Tibial nerve (tissue), 4 donors: ENCODE data around the gene WDR77. TPM values are rescaled to one million over a fixed set of nuclear protein-coding genes. Genes with fewer than 3 reads are reported as not detected.

ENCODE experiments used
- DNase-seq, 2 donors: peaks; one replicate each; pipeline ENCODE4 v3.0.0-alpha.2; 2019; ENCODE audit warnings: low spot score in 2 of 2
- H3K27ac ChIP-seq, 4 donors: fragments of 200-600 bp; sonication (generic) in 3 of 4; one replicate each; pipeline ENCODE4 v1.5.1; 2017 to 2019; ENCODE audit warnings: mild to moderate bottlenecking in 1 of 4
- H3K27me3 ChIP-seq, 2 donors: fragments of 200-600 bp; sonication (generic) in 1 of 2; one replicate each; pipeline versions ENCODE4 v1.5.1 to v1.6.0; 2017 to 2019
- H3K36me3 ChIP-seq, 3 donors: fragments of 200-600 bp; sonication (generic); one replicate each; pipeline ENCODE4 v1.5.1; 2018 to 2019
- H3K4me1 ChIP-seq, 4 donors: fragments of 200-600 bp; sonication (generic) in 3 of 4; one replicate each; pipeline ENCODE4 v1.5.1; 2017 to 2019
- H3K4me3 ChIP-seq, 4 donors: fragments of 200-600 bp; sonication (generic) in 3 of 4; one replicate each; pipeline ENCODE4 v1.5.1; 2017 to 2019; ENCODE audit warnings: mild to moderate bottlenecking in 1 of 4, moderate library complexity in 1 of 4
- H3K9me3 ChIP-seq, 4 donors: fragments of 200-600 bp; sonication (generic) in 3 of 4; one replicate each; pipeline ENCODE4 v1.5.1; 2017 to 2019
- EP300 ChIP-seq, 2 donors: sonication (generic); formaldehyde crosslinking; IDR thresholded peaks; one replicate each; pipeline ENCODE4 v1.6.1; 2017; ENCODE audit warnings: antibody characterized with exemption in 2 of 2, mild to moderate bottlenecking in 1 of 2
- POLR2A ChIP-seq, 2 donors: fragments of 450-650 bp; IDR thresholded peaks; one replicate each; pipeline ENCODE4 v1.6.1; 2017; ENCODE audit warnings: antibody characterized with exemption in 2 of 2, mild to moderate bottlenecking in 2 of 2, moderate library complexity in 2 of 2
- WGBS, 2 donors: methylation state at CpG; one replicate each; pipeline ENCODE4 v1.1.5; 2018; 5-methylcytosine and 5-hydroxymethylcytosine counted together
- total RNA-seq, 4 donors: library from RNA; depleted of rRNA; stranded (reverse); fragments of >200 nt; gene quantifications; one replicate each; pipeline ENCODE4 v1.1.0, GENCODE V29; 2016
- TF ChIP-seq, protein P1 (sequence below), 5 experiments: fragments of 200-600 bp in 3 of 5; fragments of 450-650 bp in 2 of 5; sonication (generic) in 3 of 5; IDR thresholded peaks; one replicate each; pipeline ENCODE4 v1.5.1; 2016 to 2019; ENCODE audit warnings: antibody characterized with exemption in 5 of 5, mild to moderate bottlenecking in 3 of 5, moderate library complexity in 2 of 5

WDR77 gene
- total RNA-seq, 4 donors from 2014 or later = 20.8 to 38.1 (median 30.4) TPM

DNA sequence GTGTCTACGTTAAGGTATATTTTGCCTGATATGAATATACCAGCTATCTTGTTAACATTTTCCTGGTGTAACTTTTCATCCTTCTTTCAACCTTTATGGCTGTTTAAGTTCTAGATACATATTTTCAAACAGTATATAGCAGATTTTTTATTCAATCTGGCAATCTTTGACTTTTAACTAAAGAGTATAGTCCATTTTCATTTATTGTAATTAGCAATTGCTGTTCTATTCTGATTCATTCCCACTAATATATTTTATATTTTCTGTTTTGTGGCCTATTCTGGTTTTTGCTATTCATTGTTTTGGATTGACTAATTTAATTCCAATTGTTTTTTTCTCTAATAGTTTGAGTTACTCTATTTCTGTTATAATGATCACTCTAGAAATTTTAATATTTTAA, 17.4 kb upstream of the WDR77 start:
- TF ChIP-seq EP300 (IDR thresholded peaks at IDR 0.05) = no peak
- no peak for TF ChIP-seq POLR2A (IDR thresholded peaks at IDR 0.05)
- TF ChIP-seq, protein P1, sequence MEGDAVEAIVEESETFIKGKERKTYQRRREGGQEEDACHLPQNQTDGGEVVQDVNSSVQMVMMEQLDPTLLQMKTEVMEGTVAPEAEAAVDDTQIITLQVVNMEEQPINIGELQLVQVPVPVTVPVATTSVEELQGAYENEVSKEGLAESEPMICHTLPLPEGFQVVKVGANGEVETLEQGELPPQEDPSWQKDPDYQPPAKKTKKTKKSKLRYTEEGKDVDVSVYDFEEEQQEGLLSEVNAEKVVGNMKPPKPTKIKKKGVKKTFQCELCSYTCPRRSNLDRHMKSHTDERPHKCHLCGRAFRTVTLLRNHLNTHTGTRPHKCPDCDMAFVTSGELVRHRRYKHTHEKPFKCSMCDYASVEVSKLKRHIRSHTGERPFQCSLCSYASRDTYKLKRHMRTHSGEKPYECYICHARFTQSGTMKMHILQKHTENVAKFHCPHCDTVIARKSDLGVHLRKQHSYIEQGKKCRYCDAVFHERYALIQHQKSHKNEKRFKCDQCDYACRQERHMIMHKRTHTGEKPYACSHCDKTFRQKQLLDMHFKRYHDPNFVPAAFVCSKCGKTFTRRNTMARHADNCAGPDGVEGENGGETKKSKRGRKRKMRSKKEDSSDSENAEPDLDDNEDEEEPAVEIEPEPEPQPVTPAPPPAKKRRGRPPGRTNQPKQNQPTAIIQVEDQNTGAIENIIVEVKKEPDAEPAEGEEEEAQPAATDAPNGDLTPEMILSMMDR (IDR thresholded peaks at IDR 0.05) = no peak
- H3K4me1 ChIP-seq = no peaks in the 10 kb centered on the region
- no peak overlapping the region for H3K27ac ChIP-seq
- H3K9me3 ChIP-seq = no peaks in the 10 kb centered on the region
- no peaks in the 10 kb centered on the region for H3K27me3 ChIP-seq
- 0% methylated on average over 1 of the region's 1 CpG for WGBS, 2 donors
- H3K4me3 ChIP-seq = no peak overlapping the region
- peaks cover 0 to 93% (median 3%) of the 10 kb centered on the region in 3 donors for H3K36me3 ChIP-seq
- DNase-seq = no peak

DNA sequence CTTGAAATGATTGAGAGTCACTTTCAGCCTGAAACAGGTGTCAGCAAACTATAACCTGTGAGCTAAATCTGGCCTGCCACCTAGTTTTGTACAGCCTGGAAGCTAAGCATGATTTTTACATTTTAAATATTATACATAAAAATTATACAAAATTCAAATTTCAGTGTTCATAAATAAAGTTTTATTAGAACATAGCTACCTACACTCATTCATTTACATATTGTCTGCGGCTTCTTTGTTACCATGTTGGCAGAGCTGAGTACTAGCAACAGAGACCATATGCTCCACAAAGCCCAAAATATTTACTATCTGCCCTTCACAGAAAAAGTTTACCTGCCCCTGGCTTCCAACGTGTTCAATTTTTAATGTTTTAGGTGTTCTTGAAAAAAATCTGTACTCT, 16.7 kb upstream of the WDR77 start:
- Histone ChIP-seq H3K4me1 (no peaks in the 10 kb centered on the region), H3K4me3 (no peak overlapping the region), H3K9me3 (no peaks in the 10 kb centered on the region), H3K36me3 (peaks cover 0 to 93% (median 8%) of the 10 kb centered on the region in 3 donors), H3K27me3 (no peaks in the 10 kb centered on the region), H3K27ac (no peak overlapping the region)
- no peak for DNase-seq
- WGBS, 2 donors = 94 to 98% methylated on average over 2 of the region's 2 CpGs
- TF ChIP-seq EP300 (IDR thresholded peaks at IDR 0.05) (no peak), POLR2A (IDR thresholded peaks at IDR 0.05) (no peak)
- TF ChIP-seq, protein P1 (IDR thresholded peaks at IDR 0.05) = no peak

DNA sequence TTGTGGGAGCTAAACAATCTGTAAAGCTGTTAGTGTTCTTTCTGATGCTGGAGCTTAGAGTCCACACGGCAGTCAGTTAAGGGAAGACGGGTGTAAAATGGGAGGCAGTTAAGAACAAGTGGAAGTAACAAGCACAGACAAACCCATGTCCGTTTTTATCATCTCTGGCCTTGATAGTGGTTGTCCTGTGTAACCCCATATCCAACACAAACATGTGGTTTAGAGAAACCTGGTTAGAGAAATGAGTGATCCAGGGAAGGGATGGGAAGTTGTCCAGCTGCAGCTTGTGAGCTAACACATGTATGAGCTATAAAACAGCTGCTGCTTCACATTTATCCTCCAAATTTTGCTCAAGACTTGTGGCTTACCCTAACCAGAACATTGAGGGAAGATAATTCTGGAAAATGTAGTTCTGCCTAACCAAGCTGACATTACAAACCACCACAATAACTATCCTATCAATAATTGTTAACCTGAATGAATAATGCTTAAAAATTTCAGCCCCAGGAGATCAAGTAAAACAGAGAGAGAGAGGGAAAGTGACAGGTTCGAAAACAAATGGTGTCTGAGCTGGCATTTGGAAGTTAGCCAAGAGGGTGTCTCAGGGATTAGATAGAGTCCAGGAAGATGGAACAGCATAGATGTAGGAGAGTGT, 14.1 kb upstream of the WDR77 start:
- Histone ChIP-seq H3K9me3 (no peaks in the 10 kb centered on the region), H3K27me3 (no peaks in the 10 kb centered on the region), H3K36me3 (peaks cover 0 to 91% (median 12%) of the 10 kb centered on the region in 3 donors), H3K4me3 (no peak overlapping the region), H3K4me1 (no peaks in the 10 kb centered on the region), H3K27ac (no peak overlapping the region)
- no peak for DNase-seq
- WGBS, 2 donors = 83 to 85% methylated on average over 4 of the region's 4 CpGs
- TF ChIP-seq, protein P1 (IDR thresholded peaks at IDR 0.05) = no peak

DNA sequence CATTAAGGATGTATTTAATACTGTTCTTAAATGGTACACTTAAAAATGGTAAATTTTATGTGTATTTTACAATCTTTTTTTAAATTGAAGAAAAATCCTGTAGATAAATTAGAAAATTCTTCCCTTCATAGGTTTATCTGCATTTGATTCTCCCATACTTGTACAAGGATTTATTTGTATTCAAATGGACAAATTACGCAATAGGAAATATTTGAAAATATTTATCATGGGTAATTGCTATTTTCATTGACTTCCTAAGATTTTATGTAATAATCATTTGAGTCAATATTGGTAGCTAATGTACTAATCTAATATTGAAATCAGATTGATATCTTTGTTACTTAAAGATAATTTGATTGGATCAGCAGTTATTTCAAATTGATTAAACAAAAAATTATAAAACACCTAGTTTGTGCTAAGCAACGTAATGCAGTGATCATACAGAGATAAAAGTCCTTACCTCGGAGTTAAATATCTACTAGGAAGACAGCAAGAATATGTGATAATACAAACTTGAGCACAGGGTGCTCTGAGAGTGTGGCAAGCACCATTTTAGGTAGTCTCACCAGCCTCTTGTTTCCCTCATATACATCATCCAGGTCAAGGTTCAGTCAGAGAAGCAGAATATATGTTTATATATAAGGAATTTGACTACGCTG, 13.4 kb upstream of the WDR77 start:
- 91 to 95% methylated on average over 4 of the region's 4 CpGs for WGBS, 2 donors
- TF ChIP-seq POLR2A (IDR thresholded peaks at IDR 0.05) (no peak), EP300 (IDR thresholded peaks at IDR 0.05) (no peak)
- TF ChIP-seq, protein P1 (IDR thresholded peaks at IDR 0.05) = no peak
- Histone ChIP-seq H3K36me3 (peaks cover 0 to 91% (median 14%) of the 10 kb centered on the region in 3 donors), H3K27me3 (no peaks in the 10 kb centered on the region), H3K4me3 (no peak overlapping the region), H3K9me3 (no peaks in the 10 kb centered on the region), H3K27ac (no peak overlapping the region), H3K4me1 (no peaks in the 10 kb centered on the region)
- DNase-seq = no peak

DNA sequence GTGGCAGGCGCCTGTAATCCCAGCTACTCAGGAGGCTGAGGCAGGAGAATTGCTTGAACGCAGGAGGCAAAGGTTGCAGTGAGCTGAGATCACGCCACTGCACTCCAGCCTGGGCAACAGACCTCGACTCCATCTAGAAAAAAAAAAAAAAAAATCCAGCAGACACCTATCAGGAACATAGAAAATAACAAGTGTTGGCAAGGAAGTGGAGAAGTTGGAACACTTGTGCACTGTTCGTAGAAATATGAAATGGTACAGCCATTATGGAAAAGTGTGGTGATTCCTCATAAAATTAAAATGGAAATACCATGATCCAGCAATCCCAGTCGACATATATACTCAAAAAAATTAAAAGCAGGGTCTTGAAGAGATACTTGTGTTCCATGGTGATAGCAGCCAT, 12.7 kb upstream of the WDR77 start:
- Histone ChIP-seq H3K4me1 (no peaks in the 10 kb centered on the region), H3K36me3 (peaks cover 0 to 91% (median 14%) of the 10 kb centered on the region in 3 donors), H3K4me3 (no peak overlapping the region), H3K27ac (no peak overlapping the region), H3K9me3 (no peaks in the 10 kb centered on the region), H3K27me3 (no peaks in the 10 kb centered on the region)
- no peak for DNase-seq
- TF ChIP-seq, protein P1 (IDR thresholded peaks at IDR 0.05) = no peak
- no peak for TF ChIP-seq POLR2A (IDR thresholded peaks at IDR 0.05)
- TF ChIP-seq EP300 (IDR thresholded peaks at IDR 0.05) = no peak
- 94 to 95% methylated on average over 6 of the region's 6 CpGs for WGBS, 2 donors
